CD4-positive, alpha-beta T cell treated with Interleukin-6 at 100 ng/mL for 8 hours (primary cell): ENCODE results near the gene C14orf180.

ENCODE experiments used
- DNase-seq: peaks from one replicate; pipeline ENCODE4 v3.0.0-alpha.2; 2020; ENCODE audit warnings: mixed read lengths, low spot score

The C14orf180 gene

DNA sequence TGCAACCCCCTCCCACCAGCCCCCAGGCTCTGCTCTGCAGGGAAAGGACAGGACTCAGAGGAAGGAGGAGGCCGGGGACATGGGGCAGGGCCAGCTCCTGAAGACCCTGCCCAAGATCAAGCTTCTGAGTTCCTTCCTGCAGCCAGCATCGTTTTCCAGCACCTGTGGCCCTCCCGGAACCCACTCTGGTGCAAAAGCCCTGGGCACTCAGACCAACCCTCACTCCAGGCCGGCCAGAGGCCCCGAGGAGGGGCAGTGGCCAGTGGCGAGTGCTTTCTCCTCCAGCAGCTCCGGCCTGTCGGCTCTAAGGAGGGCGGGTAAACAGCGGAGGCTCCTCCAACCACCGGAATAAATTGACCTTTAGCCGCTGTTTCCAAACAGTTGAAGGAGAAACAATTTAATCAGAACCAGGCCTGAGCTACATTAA lies 14.2 kb downstream of the C14orf180 start:
- DNase-seq = no peak

GRCh38 chr14:104594310-104595046 lies 14.9 kb downstream of the C14orf180 start:
- DNase-seq = no peak

DNA sequence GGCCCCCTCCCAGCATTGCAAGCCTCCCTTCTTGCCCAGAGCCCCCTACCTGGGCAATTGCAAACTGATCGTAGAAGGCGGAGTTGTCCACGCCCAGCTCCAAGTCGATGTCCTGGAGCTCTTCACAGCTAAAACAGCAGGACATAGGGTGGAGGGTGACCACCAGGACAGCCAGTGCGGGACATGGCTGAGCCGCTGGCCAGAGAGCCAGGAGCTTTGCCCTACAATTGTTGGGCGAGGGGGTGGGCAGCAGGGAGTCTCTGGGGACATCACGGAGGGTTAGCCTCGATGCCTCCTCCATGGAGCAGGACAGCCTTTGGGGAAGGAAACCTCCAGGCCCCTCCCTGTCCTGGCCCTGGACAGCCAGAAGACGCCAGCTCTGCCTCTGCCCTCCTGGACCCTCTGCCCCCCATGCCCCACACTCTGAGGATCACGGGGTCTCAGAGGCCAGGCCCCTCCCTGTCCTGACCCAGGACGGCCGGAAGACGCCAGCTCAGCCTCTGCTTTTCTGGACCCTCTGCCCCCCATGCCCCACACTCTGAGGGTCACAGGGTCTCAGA lies 15.6 kb downstream of the C14orf180 start:
- no peak for DNase-seq

DNA sequence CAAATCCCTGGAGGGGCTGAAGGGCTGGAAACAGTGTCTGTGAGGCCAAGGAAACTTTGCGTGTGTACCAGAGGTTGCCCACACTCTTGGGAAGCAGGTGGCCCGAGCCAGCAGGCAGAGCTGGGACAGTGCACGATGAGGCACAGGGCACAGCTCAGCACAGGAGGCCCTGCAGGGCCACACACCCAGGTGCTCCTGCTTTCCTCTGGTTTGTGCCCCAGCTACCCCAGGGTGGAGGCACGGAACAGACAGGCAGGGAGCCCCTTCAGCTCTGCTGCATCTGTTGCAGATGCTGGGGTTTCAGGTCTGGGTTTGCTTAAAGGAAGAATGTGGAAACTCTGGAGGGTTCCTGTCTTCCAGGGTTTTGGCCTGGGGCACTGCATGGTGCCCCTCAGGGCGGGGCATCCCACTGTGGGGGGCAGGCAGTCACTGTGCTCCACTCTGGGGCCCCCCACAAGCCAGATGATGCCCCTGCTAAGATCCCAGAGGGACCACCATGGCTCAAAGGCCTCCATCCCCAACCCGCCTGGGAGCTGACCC lies 16.4 kb downstream of the C14orf180 start:
- no peak for DNase-seq

- no peak for DNase-seq
Measured at GRCh38 chr14:104596451-104596918, 16.9 kb downstream of the C14orf180 start.

DNA sequence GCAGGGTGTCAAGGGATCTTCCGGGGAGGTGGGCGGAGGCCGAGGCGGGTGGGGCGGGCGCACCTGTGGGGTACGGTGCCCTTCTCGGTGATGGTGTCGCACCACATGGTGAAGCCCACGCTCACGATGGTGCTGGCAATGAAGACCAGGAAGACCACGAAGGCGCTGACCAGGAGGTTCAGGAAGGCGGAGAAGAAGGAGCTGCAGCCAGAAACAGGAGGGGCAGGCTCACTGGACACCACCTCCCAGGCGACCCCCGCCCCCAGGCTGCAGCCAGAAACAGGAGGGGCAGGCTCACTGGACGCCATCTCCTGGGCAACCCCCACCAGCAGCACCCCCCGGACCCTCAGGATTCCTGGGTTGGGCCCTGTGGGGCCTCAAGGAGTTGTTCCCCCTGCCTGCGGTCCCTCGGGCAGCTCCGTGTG lies 17.4 kb downstream of the C14orf180 start:
- DNase-seq = no peak

DNA sequence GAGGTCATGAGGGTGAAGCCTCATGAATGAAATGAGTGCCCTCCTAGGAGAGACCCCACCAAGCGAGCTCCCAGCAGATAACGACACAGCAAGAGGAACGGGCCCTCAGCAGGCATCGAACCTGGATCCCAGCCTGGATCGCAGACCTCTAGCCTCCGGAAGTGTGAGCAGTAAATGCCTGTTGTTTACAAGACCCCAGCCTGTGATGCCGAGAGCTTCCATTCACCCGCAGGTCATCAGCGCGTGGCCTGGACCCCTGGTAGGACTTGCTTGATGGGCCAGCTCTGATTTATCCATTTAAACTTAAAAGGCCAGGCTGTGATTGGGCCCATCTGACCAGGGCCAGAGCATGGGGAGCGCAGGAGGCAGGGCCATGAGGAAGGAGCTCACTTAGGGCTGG lies 18.0 kb downstream of the C14orf180 start:
- DNase-seq = no peak

GRCh38 chr14:104598039-104598909 lies 18.7 kb downstream of the C14orf180 start:
- no peak for DNase-seq

DNA sequence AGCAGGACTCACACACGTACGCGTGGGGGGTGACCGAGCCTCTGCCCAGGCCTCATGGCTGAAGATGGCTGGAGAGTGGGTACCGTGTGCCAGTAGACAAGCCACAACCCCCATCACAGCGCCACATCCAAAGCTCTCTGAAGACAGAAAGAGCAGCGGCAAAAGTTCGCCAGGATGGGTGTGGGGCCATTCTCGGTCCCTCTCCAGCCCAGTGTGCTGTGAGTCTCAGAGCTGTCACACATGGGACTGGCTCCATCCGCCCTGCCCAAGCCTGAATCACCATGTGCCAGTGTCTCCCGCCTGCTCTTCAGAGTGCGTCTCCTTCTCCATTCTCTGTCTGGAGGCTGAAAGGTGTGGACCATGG lies 19.3 kb downstream of the C14orf180 start:
- DNase-seq = no peak

DNA sequence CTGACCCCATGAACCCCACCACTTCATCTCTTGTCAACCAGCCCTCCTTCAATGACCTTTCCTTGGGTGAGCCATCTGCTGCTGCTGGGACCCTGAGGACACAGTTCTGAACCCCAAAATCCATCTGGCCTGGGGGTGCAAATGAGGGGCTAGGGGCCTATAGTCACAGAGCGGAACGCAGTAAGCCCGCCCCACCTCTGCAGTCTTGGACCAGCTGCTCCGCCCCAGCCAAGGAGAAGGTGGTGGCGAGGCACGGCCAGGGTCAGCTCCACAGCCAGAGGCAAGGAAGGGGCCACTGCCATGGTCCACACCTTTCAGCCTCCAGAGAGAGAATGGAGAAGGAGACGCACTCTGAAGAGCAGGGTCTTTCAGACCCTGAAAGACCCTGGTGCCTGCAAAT lies 19.9 kb downstream of the C14orf180 start:
- no peak for DNase-seq

GRCh38 chr14:104600141-104600643 lies 20.6 kb downstream of the C14orf180 start:
- no peak for DNase-seq

GRCh38 chr14:104600805-104601204 lies 21.2 kb downstream of the C14orf180 start:
- DNase-seq = no peak

GRCh38 chr14:104601786-104602185 lies 22.2 kb downstream of the C14orf180 start:
- no peak for DNase-seq

GRCh38 chr14:104602315-104602932 lies 22.9 kb downstream of the C14orf180 start:
- DNase-seq = no peak

- DNase-seq = no peak
Measured at GRCh38 chr14:104602933-104603325, 23.4 kb downstream of the C14orf180 start.

DNA sequence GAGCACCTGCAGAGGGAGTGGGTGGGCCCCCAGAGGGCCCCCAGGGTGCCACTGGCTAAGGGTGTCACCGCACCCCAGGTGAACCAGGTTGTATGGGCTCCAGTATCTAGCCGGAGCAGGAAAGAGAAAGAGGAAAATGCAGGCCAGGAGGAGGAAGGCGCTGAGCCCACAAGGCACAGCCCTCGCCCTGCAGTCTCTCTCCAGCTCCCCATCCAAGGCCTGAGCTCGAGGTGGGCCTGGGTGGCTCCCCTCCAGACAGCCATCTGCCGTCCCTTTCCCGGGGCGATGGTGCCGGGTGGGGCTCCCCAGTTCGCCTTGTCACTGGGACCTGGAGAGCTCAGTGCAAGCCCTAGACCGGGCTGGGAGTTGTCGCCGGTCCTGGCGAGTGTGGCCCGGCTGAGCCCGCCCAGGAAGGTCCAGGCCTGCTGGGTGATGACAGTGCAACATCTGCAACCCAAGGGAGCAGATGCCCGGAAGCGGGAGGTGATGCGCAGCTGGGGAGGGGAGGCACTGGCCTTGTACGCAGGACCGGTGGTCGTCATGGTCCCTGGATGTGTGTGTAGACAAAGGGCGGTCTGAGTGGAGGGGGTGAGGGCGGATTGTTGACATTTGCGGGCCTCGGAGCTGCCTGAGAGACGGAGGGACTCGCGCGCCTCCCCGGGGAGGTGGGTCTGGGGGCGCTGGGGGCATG lies 24.3 kb downstream of the C14orf180 start:
- no peak for DNase-seq

- no peak for DNase-seq
Measured at GRCh38 chr14:104604458-104605449, 25.2 kb downstream of the C14orf180 start, which contains the start of gene TMEM179. TSS of gene TMEM179 (minus strand) at chr14:104604772. CDS start at chr14:104604741, 31 bp downstream.

- DNase-seq = no peak
Measured at GRCh38 chr14:104609666-104610065, 30.1 kb downstream of the C14orf180 start.

- DNase-seq = no peak
Measured at GRCh38 chr14:104610749-104611310, 31.3 kb downstream of the C14orf180 start.

GRCh38 chr14:104611881-104612280 lies 32.3 kb downstream of the C14orf180 start:
- DNase-seq = no peak
